ENCODE measurements around the gene TRAIP. TPM values are rescaled to one million over a fixed set of nuclear protein-coding genes. Genes with fewer than 3 reads are reported as not detected.
A peak's percentile ranks its signal among the peaks of the same experiment; 100 is the strongest.
"Not testable (repeated sequence)": the region's sequence is repeated elsewhere in the genome, so short reads cannot be mapped to it uniquely, and the experiment has no call there.

The TRAIP gene, protein sequence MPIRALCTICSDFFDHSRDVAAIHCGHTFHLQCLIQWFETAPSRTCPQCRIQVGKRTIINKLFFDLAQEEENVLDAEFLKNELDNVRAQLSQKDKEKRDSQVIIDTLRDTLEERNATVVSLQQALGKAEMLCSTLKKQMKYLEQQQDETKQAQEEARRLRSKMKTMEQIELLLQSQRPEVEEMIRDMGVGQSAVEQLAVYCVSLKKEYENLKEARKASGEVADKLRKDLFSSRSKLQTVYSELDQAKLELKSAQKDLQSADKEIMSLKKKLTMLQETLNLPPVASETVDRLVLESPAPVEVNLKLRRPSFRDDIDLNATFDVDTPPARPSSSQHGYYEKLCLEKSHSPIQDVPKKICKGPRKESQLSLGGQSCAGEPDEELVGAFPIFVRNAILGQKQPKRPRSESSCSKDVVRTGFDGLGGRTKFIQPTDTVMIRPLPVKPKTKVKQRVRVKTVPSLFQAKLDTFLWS
- total RNA-seq, result 10 to 100 TPM; 25.1 to 28.1 TPM

DNA sequence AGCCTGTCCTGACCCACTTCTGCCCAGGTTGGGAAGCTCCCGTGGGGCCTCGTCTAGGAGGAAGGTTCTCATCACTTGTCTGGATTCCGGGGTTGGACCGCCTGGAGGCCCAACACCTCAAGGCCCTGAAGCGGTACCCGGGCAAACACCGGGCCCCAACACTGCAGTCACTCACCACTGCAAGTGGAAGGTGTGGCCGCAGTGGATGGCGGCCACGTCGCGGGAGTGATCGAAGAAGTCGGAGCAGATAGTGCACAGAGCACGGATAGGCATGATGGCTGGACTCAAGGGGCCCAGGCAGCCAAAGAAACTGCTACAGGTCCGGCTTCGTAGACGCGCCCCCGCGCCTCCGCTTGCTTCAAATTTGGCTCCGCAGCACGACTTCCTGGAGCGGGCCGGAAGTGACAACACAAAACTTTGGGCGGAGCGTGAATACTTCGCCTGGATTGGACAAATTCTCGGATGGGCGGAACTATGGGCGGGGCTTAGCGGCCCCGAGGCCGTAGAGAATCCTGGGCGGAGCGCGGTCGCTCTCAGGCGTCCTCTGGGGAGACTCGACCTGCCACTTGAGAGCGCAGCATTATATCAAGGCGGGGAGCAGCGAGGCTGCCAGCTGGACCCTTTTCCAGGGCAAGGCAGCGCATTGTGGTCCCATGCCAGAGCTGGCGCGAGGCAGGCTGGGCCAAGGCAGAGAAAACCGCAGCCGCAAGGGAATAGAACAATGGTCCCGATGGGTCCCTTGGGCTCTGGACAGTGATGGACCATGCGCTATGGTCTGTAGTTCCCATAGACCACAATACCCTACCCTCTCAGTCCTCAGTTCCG, at the start of gene TRAIP:
Gene TRAIP (minus strand): TSS at position 384 of the 825 bp plus-strand sequence. CDS start 111 bp downstream, at position 273.
- peak within 1 kb of the TSS; percentile 97 for H3K4me3 Mint-ChIP-seq
- H3K4me1 Mint-ChIP-seq, result peaks cover 10% of the 10 kb centered on the region
- CTCF ChIA-PET, result interaction anchor here (0.6 to 1.5 kb wide), 3 partner anchors 17 to 127 kb away, joined by 3 to 7 read pairs (median 4); no protein-coding TSS in a partner anchor
- POLR2A ChIA-PET, result interaction anchor here (1.1 kb wide), 1 partner anchor 84 kb away, joined by 3 read pairs; the partner anchor contains the start of gene RBM6
- DNase-seq, result peak; percentile 97
- H3K9me3 Mint-ChIP-seq (ENCODE audit: low read depth), result no peaks in the 10 kb centered on the region
- no peaks in the 10 kb centered on the region for H3K36me3 Mint-ChIP-seq (ENCODE audit: low read depth)
- peak within 1 kb of the TSS; percentile 81 for H3K27ac Mint-ChIP-seq
- no peaks in the 10 kb centered on the region for H3K27me3 Mint-ChIP-seq
- peak; percentile 99 for ATAC-seq
- intact Hi-C loops (cut with DNase I, micrococcal nuclease), result loop anchor here (1.0 to 5.0 kb wide), 16 partner anchors 13 to 436 kb away; partner anchors contain the start of genes IP6K1 (in 2 of the 2), MST1R (in 2 of the 2), AMIGO3 (in 1 of the 2) and APEH (in 1 of the 2)

DNA sequence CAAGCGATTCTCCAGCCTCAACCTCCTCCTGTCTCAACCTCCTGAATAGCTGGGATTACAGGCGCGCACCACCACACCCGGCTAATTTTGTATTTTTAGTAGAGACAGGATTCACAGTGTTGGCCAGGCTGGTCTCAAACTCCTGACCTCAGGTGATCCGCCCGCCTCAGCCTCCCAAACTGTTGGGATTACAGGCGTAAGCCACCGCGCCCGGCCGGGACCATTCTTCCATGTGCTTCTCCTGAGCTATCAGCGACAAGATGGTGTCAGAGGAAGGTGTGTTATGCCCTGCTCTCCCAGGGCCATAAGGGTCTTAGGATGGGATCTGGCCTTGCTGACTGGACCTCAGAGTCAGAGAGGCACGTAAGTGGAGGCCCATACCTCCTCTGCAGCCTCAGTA, 48.1 kb upstream of the TRAIP start:
- H3K36me3 Mint-ChIP-seq (ENCODE audit: low read depth); H3K27me3 Mint-ChIP-seq; CTCF ChIA-PET; H3K9me3 Mint-ChIP-seq (ENCODE audit: low read depth); POLR2A ChIA-PET; DNase-seq; ATAC-seq: not testable (repeated sequence)
- peak overlapping the region; percentile 84 for H3K4me3 Mint-ChIP-seq
- intact Hi-C loops (cut with DNase I, micrococcal nuclease), result loop anchor here (1.0 to 10.0 kb wide), 5 partner anchors 25 to 182 kb away; partner anchors contain the start of genes GMPPB (in 2 of the 2), IP6K1 (in 1 of the 2), MON1A (in 1 of the 2) and TRAIP (in 1 of the 2)
- H3K27ac Mint-ChIP-seq, result peak overlapping the region; percentile 92
- peaks cover 22% of the 10 kb centered on the region for H3K4me1 Mint-ChIP-seq

DNA sequence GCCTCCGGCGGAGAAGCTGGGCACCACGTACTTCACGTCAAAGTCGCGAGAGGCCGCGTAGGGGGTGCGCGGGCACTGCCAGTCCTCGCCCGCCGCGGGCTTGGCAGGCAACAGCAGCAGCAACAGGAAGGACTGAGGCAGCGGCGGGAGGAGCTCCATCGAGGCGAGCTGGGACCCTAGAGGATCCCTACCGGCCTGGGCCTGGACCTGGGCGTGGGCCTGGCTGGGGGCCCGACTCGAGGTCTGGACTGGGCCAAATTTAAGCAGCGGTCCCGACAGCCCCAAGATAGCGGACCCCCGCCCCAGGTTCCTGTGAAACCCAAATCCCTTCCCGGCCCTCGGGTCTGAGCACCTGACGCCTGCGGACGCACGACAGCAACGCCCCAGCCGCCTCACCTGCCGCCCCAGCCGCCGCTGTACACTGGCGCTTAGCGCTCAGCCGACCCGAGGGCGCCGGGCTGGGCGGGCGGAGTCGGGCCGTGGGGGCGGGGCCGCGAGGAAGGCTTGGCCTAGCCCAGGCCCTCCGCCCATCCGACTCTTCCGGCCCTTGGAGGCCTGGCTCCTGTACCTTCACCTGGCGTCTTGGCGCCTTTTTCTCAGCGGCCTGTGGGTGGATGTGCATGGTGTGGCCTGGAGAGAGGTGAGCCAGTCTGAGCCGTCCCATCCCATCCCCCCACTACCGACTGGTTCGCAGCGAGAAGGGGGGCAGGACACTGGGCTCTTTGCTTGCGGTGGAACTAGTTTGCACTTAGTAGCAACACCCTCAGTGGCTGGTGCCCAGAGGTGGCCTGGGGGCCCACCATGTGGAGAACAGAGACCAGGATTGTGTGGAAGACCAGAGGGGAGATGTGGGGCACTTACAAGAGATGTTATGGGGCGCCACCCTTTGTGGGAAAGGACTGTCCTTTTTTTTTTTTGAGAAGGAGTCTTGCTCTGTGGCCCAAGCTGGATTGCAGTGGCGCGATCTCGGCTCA, 47.4 kb upstream of the TRAIP start, which contains the start of gene MST1R:
Gene MST1R (minus strand): TSS at position 423 of the 974 bp plus-strand sequence. CDS start 264 bp downstream, at position 159.
- Mint-ChIP-seq H3K27me3 (no peaks in the 10 kb centered on the region), H3K4me3 (peak within 1 kb of the TSS; percentile 84), H3K36me3 (ENCODE audit: low read depth) (peaks cover 2% of the 10 kb centered on the region), H3K27ac (peak within 1 kb of the TSS; percentile 92), H3K4me1 (peaks cover 22% of the 10 kb centered on the region), H3K9me3 (ENCODE audit: low read depth) (no peaks in the 10 kb centered on the region)
- intact Hi-C loops (cut with DNase I, micrococcal nuclease), result loop anchor here (1.0 to 10.0 kb wide), 6 partner anchors 26 to 181 kb away; partner anchors contain the start of genes GMPPB (in 2 of the 2), TRAIP (in 2 of the 2), IP6K1 (in 1 of the 2) and MON1A (in 1 of the 2)
- DNase-seq, result peak; percentile 93
- POLR2A ChIA-PET, result no interaction called here
- CTCF ChIA-PET, result no interaction called here
- ATAC-seq, result peak; percentile 97

DNA sequence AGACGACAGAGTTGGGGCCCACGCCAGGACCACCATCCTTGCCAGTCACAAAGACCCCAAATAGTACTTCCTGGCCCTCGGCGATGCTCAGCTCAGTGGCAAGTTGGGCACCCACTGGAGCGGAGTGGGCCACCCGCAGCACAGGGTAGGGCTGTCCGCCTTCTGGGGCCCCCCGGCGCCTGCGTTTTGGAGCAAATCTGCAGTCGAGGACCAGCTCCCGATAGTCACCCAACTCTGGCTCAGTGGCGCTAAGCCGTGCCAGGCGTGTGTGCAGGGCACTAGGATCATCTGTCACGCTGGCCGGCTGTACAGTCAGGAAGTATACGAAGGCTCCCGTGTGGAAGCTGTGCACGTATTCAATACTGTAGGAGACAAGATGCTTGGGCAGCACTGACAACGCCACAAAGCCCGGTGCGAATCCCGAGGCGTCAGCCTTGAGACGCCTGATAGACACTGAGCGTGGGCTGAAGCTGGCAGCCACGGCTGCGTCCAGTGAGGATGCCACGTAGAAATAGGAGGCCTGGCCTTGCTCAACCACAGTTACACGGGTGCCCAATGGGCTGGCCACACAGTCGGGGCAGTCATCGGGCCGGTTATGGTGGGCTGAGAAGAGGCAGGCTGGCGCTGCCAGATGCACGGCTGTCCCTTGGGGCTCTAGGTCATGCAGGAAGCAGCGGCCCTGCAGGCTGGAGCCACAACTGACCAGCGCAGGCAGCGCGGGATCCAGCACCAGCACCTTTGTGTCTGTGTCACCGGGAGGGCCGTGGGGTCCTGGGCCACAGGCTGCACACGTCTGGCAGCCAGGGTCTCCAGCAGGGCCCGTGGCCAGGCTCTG, 46.4 kb upstream of the TRAIP start:
- ChIA-PET CTCF (interaction anchor here (0.7 kb wide), 1 partner anchor 13 kb away, joined by 3 read pairs; no protein-coding TSS in a partner anchor), POLR2A (no interaction called here)
- no peak for DNase-seq
- no peak overlapping the region for H3K4me3 Mint-ChIP-seq
- no peak for ATAC-seq
- intact Hi-C loops (cut with DNase I, micrococcal nuclease), result loop anchor here (1.0 to 10.0 kb wide), 5 partner anchors 45 to 180 kb away; partner anchors contain the start of genes GMPPB (in 2 of the 2), TRAIP (in 2 of the 2) and IP6K1 (in 1 of the 2)
- no peak overlapping the region for H3K27ac Mint-ChIP-seq
- H3K9me3 Mint-ChIP-seq (ENCODE audit: low read depth), result no peaks in the 10 kb centered on the region
- H3K27me3 Mint-ChIP-seq, result no peaks in the 10 kb centered on the region
- H3K4me1 Mint-ChIP-seq, result peaks cover 22% of the 10 kb centered on the region
- H3K36me3 Mint-ChIP-seq (ENCODE audit: low read depth), result peaks cover 2% of the 10 kb centered on the region

DNA sequence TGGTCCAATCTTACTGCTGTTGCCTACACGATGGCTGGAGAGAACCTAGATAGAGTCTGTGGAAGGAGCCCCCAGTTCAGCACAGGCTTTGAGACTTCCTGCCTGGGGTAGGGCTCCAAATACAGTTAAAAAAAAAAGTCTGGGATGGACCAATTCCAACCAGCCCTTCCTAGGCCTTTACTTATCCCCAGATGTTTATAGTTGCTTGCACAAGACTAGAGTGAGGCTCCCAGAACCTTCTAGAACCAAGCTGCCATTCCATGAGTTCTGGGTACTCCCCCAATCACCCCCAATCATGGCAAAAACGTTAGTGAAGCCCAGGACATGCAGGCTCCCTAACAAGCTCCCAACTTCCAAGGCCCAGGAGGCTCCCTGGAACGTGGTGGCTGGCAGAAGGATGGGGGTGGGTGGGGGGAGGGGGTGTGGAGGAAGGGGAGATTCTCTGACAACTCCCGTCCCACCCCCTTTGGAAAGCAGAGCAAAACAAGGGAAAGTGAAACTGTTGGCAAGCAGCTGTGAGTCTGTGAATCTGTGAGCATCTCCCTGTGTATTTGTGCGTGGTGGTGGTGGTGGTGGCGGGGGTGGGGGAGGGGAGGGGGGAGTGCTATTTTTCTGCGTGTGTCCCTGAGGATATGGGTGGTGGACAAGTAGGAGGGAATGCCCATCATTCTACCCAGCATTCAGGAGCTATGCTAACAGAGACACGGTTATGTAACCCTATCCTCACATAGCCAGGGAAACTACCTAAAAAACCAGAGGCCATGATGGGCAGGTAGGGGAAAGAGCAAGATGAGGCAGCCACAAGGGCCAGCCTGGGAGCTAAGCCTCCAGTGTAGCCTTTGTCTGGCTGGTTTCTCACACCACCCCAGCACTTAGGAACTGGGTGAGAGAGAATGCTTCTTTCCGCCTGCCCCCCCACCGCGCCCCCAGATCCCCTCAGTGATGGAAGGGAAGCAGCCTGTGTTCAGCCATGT, 45.3 kb upstream of the TRAIP start:
- no peaks in the 10 kb centered on the region for H3K9me3 Mint-ChIP-seq (ENCODE audit: low read depth)
- CTCF ChIA-PET, result interaction anchor here (0.5 to 1.1 kb wide), 3 partner anchors 32 to 647 kb away, joined by 3 read pairs; no protein-coding TSS in a partner anchor
- ATAC-seq (no peak), DNase-seq (no peak)
- H3K27me3 Mint-ChIP-seq, result no peaks in the 10 kb centered on the region
- POLR2A ChIA-PET, result interaction anchor here (0.6 kb wide), 2 partner anchors 73 to 361 kb away, joined by 4 to 8 read pairs; no protein-coding TSS in a partner anchor
- no peak overlapping the region for H3K27ac Mint-ChIP-seq
- intact Hi-C loops (cut with DNase I, micrococcal nuclease), result loop anchor here (5.0 to 10.0 kb wide), 4 partner anchors 44 to 179 kb away; partner anchors contain the start of genes GMPPB (in 2 of the 2), IP6K1 (in 1 of the 2) and TRAIP (in 1 of the 2)
- H3K4me3 Mint-ChIP-seq, result no peak overlapping the region
- H3K4me1 Mint-ChIP-seq, result peaks cover 19% of the 10 kb centered on the region
- H3K36me3 Mint-ChIP-seq (ENCODE audit: low read depth), result peaks cover 2% of the 10 kb centered on the region

DNA sequence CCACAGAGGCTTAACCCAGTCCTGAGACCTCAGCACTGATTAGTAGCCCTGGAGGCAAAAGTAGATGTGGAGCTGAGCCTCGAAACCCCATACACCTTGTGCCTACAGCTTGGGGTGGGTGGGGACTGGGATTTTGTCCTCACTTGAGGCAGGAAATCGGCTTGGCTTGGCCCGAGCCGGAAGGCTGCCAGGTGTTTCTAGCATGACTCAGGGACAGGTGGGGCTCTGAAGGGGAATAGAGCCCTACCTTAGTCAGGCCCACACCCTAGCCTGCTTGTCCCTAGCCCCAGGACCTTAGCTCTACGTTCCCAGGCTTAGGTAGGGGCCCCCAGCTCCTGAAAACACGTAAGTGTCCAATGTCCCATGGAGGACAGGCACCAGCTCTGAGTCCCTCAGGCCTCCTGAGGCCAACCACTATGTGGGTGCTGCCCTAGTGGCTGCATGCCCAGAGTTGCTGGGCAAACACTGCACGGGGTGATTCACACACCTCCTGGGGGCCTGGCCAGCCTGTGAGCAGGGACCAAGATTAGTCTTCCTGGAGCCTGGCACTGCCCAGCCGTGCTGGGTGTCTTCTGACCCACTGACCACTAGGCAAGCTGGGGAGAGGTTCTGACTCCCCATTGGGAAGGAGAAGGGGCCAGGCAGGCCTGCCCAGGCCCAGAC, 44.3 kb upstream of the TRAIP start:
- no peak overlapping the region for H3K27ac Mint-ChIP-seq
- peaks cover 2% of the 10 kb centered on the region for H3K36me3 Mint-ChIP-seq (ENCODE audit: low read depth)
- ChIA-PET POLR2A (no interaction called here), CTCF (interaction anchor here (0.5 to 0.8 kb wide), 2 partner anchors 9 to 88 kb away, joined by 3 read pairs; no protein-coding TSS in a partner anchor)
- H3K4me1 Mint-ChIP-seq, result peaks cover 9% of the 10 kb centered on the region
- no peaks in the 10 kb centered on the region for H3K9me3 Mint-ChIP-seq (ENCODE audit: low read depth)
- ATAC-seq, result no peak
- no peaks in the 10 kb centered on the region for H3K27me3 Mint-ChIP-seq
- H3K4me3 Mint-ChIP-seq, result no peak overlapping the region
- DNase-seq, result no peak
- intact Hi-C loops (cut with DNase I, micrococcal nuclease), result loop anchor here (5.0 to 10.0 kb wide), 4 partner anchors 43 to 178 kb away; partner anchors contain the start of genes GMPPB (in 2 of the 2), IP6K1 (in 1 of the 2) and TRAIP (in 1 of the 2)

DNA sequence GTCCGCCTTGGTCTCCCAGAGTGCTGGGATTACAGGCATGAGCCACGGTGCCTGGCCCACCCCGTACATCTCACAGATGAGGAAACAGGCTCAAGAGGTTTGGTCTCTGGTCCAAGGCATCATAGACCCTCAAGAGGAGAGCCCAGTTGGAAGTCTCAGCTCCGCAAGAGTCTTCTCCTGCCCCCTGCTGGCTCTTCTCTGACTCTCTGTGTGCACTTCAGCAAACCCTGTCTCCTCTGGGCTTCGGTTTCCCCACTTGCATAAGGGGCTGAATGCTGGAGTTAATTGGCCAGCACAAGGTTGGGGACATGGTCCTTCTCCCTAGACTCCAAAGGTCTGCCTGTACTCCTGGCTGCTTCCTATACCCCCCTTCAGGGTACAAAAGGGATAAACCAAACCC, 43.5 kb upstream of the TRAIP start:
- peaks cover 2% of the 10 kb centered on the region for H3K36me3 Mint-ChIP-seq (ENCODE audit: low read depth)
- peak; percentile 44 for DNase-seq
- no peaks in the 10 kb centered on the region for H3K9me3 Mint-ChIP-seq (ENCODE audit: low read depth)
- ChIA-PET CTCF (no interaction called here), POLR2A (interaction anchor here (0.7 kb wide), 1 partner anchor 126 kb away, joined by 3 read pairs; no protein-coding TSS in a partner anchor)
- intact Hi-C loops (cut with DNase I, micrococcal nuclease), result loop anchor here (5.0 to 10.0 kb wide), 4 partner anchors 43 to 178 kb away; partner anchors contain the start of genes GMPPB (in 2 of the 2), IP6K1 (in 1 of the 2) and TRAIP (in 1 of the 2)
- peaks cover 5% of the 10 kb centered on the region for H3K4me1 Mint-ChIP-seq
- no peak overlapping the region for H3K27ac Mint-ChIP-seq
- ATAC-seq, result no peak
- no peak overlapping the region for H3K4me3 Mint-ChIP-seq
- H3K27me3 Mint-ChIP-seq, result no peaks in the 10 kb centered on the region

DNA sequence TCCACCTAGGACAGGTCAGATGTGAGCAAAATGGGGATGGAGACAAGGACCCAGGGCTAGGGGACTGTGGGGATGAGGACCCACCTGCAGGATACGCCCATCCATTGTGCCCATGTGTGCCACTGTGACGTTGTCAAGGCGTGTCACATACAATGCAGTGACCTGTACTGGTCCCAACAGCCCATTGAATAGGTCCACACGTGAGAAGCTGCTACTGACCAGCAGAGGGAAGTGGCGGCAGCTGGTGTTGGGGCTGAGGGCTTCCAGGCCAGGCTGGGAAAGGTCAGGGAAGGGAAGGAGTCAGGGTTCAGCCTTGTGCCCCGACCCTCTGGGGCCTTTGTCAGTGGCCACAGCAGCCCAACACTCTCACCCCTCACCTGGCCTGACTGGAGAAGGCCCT, 42.6 kb upstream of the TRAIP start:
- H3K4me1 Mint-ChIP-seq, result peaks cover 2% of the 10 kb centered on the region
- no peak overlapping the region for H3K4me3 Mint-ChIP-seq
- POLR2A ChIA-PET, result no interaction called here
- H3K27me3 Mint-ChIP-seq, result no peaks in the 10 kb centered on the region
- DNase-seq (no peak), ATAC-seq (no peak)
- CTCF ChIA-PET, result interaction anchor here (0.6 kb wide), 1 partner anchor 1277 kb away, joined by 3 read pairs; no protein-coding TSS in a partner anchor
- no peaks in the 10 kb centered on the region for H3K9me3 Mint-ChIP-seq (ENCODE audit: low read depth)
- intact Hi-C loops (cut with DNase I, micrococcal nuclease), result no loop called here
- no peak overlapping the region for H3K27ac Mint-ChIP-seq
- H3K36me3 Mint-ChIP-seq (ENCODE audit: low read depth), result peaks cover under 1% of the 10 kb centered on the region

Data from activated CD4-positive, alpha-beta T cell treated with anti-CD3 and anti-CD28 coated beads for 36 hours (primary cell).